GM21619 (cell line): ENCODE results near the gene TSHZ2.
"Not testable (repeated sequence)": the region's sequence is repeated elsewhere in the genome, so short reads cannot be mapped to it uniquely, and the experiment has no call there.

Experiments
- ATAC-seq: cut with Tn5 transposase; IDR thresholded peaks from one replicate; pipeline ENCODE4 v1.9.1; 2021; ENCODE audit not compliant: unreplicated experiment

TSHZ2 gene

DNA sequence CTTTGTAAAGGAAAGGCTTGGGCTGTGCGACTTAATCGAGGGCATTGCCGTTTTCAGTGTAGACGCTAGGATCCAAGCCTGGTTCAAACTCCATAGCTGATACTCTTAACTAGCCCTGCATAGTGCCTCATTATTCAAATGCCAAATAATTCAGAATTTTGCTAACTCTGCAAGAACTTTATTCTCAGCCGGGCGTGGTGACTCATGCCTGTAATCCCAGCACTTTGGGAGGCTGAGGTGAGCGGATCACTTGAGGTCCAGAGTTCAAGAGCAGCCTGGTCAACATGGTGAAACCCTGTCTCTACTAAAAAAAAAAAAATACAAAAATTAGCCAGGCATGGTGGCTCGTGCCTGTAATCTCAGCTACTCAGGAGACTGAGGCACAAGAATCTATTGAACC is 394.8 kb downstream of the TSHZ2 start:
- ATAC-seq = not testable (repeated sequence)

DNA sequence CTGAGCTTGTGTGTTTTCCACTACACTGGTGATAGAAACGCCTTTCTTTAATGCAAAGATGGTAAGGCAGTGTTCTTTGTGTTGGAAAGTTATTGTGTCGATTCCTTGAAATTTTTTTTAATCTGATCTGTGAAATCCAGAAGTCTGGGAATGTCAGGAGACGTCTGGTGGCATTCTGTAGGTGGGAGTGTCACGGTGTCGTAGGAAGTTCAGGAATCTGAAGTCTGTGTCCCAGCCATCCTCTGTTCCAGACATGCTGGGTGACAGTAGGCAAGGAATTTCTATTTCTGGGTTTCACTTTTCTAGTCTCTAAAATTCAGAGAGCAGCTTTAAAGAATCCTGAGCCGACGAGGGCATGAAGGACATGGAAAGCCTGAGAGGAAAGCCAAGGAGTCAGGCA is 397.7 kb downstream of the TSHZ2 start:
- no peak for ATAC-seq

DNA sequence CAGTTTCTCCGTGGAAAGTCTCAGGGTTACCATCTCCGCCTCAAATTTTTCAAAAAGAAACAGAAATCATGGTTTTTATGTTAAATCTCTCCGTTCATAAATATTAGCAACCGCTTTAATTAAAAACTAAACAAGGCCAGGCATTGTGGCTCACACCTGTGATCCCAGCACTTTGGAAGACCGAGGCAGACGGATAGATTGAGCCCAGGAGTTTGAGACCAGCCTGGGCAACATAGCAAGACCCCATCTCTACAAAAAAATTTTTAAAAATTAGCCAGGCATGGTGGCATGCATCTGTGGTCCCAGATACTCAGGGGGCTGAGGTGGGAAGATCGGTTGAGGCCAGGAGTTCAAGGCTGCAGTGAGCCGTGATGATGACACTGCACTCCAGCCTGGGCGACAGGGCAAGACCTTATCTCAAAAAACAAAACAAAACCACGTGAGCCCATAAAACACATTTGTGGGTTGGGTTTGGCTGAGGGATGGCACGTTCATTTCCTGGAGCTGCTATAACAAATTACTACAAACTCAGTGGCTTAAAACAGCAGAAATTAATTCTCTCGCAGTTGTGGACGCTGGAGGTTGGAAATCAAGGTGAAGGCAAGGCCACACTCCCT is 398.3 kb downstream of the TSHZ2 start:
- no peak for ATAC-seq

DNA sequence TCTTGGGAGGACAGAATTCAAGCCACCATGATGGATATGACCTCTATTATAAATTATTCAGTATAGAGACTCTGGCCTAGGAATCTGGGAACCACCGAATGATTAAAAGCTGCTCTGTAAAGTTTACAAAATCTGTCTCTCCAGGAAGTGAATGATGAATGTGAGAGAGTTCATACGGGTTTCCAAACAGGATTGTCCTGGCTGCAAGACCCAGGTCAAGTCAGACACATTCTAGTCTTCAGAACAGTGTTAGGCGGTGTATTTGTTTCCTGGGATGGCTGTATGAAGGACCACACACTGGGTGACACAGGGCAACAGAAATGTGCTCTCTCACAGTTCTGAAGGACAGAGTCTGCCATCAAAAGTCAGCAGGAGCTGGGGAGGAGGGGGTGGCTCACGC is 399.1 kb downstream of the TSHZ2 start:
- no peak for ATAC-seq

DNA sequence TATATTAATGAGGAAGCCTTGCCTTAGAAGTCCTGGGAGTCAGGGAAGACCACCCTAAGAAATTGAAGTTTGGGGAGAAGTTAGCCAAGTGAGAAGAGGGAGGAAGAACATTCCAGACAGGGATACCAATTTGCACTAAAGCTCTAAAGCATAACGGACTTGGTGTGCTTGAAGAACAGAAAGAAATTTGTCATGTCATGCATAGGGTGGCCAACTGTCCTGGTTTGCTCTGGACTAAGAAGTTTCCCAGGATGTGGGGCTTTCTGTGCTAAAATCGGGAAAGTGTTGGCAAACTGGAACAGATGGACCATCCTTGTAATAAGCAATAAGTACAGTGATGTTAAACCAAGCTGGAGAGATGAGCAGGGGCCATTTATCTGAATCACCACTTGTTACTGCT is 403.9 kb downstream of the TSHZ2 start:
- no peak for ATAC-seq

DNA sequence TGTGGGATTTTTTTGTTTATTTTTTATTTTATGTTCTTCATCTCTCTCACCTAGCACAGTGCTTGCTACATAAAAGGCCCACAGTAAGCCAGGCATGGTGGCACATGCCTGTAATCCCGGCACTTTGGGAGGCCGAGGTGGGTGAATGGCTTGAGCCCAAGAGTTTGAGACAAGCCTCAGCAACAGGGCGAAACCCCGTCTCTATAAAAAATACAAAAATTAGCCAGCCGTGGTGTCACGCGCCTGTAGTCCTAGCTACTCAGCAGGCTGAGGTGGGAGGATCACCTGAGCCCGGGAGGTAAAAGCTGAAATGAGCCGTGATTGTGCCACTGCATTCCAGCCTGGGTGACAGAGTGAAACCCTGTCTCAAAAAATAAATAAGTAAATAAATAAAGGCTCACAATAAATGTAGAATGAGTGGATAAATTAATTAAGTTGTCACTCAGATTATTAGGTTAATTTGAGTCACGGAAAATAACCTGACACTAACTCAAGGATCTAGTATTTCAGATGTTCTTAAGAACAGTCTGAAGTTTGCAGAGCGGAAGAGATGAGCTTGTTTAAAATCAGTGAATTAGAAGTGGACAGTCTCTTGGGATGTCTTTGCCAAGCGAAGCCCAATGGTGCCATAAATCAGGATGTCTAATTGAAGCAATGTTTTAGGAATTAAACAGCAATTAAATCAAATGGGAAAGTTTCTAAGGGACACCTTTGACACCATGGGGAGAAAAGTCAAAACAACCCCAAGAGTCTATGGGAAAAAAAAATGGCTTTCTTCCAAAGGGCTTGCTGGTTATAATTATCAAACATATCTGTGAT is 407.1 kb downstream of the TSHZ2 start:
- no peak for ATAC-seq

DNA sequence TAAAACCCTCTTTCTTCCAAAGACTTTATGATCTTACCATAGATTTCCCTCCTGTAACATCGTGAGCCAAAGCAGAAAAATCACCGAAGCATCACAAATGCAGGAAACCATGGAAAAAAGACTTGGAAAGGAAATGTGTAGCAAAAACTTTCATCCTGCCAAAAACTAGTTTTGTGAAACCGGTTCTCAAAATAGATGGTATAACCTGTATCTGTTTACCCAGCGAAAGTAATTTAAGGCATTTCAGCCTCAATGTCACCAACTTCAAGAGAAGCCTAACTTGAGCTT is 407.6 kb downstream of the TSHZ2 start:
- no peak for ATAC-seq

DNA sequence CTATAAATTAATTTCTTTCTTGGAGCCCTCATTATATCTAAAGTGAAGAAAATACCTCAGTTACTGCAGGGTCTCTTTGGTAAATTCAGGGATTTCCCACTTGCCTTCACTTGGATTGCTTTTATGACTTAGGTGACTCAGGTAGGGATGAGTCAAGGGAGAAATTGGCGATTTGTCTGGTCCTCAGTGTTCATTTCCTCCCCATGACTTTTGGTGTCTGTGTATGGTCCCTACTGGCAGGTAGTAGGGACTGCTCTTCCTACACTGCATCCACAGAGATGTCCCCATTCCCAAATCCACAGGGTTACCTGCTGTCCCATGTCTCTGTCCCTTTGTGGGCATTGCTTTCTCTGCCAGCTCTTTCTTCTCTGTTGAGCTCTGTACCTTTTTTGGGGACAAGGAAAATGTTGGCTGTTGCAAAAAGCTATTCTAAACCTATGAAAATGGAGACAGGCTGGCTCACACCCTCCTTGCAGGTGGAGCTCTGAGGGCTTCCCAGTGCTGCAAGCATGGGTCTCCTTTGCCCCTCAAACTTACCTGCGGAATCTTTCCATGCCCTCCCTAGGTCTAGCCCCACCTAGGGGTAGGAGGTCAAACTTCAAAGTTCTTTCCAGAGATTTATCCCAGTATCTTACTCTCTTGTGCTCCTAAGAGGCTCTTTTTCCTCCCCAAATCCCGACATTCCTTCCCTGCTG is 409.6 kb downstream of the TSHZ2 start:
- no peak for ATAC-seq

DNA sequence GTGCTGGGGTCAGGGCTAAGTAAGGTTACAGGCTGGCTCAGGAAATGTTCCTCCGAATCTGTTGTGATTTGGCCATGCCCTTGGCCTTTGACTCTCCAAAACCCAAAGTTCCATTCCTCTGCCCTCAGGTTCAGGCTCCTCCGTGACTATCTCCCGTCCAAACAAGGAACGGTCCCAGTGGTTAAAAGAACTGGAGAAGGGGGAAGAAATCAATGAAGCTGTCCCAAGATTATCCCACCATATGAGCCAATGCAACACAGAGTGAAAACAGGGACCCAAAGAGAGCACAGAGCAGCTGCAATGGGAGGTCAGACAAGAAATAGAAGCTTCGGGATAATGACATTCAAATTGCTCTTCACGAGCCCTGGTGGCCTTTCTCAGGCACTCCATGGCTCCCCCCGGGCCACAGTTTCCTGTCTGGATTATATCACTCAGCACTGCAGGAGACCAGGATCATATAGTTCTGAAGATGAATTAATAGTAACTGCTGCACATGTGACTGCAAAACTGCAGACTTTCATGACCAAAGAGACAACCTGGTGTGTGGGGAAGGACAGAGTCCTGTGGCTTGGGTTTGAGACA is 410.2 kb downstream of the TSHZ2 start:
- no peak for ATAC-seq

DNA sequence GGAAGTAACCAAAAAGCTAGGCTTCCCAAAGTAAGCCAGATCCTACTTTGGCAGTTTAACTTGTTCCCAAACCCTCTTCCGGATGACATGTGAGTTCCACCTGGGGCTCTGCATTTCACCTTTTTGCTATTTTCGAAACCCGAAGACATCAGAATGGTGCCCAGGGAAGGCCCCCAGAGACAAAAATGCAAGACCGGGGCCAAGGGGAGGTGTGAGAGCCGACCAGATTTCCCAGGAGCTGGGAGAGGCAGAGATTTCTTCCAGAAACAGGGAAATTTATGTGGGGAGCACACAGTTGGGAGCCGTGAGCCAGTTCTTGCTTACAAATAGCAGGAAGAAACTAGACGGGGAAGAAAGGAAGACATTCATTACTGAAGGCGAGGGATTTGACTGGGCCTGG is 411.8 kb downstream of the TSHZ2 start:
- no peak for ATAC-seq

DNA sequence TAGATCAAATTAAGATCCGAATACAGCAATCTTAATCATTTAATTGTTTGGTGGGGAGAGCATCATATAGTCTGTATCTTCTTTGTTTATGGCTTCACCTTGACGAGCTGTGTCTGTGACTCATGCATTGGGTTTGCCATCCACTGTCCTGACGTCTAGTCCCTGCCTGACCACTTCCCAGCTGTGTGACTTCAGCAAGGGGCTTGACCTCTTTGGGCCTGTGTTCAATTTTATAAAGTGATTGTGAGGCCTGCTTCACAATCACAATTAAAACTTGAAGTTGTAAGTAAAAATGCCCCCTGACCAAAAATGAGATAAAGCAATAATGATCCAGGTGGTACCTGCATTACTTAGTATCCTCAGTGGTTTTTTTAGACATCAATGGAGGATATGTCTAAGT is 412.2 kb downstream of the TSHZ2 start:
- ATAC-seq = no peak

DNA sequence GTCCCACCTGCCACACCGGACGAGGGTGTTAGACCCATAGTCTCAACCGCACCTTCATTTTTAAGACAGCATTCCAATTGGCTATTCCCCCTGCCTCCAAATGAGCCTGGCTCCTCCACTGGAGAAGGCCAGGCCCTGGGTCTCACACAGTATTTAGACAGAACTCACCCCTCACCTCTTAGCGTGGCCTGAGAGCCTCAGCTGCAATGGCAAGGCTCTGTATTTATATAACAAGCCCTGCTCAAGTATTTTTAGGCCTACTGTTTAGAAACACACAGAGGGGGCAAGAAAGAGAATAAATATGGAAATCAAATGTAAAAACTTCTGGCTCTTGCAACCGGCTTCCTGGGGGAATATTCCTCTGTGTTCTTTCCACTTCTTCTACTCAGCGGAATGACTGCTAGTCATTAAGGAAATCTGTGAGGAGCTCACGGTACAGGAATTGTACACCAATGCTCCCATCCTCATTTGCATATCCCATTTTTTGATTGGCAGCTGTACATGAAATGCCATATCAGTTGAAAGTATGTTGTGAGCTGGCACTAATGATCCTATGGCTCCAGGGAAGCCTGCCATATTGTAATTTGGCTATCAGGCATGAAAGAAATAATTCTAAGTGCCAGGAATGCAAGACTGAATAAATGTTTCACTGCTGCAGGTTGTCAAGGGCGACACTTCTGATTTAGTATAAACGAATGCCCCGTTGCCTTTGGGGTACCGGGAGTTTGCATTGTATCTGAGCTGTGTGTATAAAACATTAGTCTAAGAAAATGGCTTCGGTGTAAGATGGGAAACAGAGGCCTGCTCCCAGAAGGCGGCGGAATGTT is 414.0 kb downstream of the TSHZ2 start:
- ATAC-seq = no peak

DNA sequence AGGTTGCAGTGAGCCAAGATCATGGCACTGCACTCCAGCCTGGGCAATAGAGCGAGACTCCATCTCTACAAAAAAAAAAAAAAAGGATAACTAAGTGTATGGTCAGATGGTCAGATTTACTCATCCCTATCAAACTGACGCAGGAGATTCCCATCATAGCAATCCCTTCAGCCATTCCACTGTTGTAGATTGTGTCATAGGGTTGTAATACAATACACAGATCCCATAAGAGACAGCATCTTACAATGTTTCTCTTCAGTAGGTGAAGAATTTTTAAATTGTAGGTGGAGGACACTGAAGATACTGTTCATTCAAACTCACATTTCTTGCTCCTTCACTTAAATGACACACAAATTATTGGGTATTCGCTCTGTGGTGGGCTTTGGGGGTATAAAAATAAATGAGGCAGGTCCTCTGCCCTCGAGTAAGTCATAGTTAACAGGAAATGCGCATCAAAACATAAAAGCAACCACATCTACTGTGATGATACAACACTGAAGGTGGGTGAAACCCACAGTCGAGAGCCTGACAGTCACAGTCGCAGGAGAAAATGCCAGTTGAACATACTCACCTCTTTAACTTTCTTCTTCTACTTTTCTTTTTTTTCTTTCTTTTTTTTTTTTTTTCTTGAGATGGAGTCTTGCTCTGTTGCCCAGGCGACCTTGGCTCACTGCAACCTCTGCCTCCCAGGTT is 416.0 kb downstream of the TSHZ2 start:
- ATAC-seq = no peak

DNA sequence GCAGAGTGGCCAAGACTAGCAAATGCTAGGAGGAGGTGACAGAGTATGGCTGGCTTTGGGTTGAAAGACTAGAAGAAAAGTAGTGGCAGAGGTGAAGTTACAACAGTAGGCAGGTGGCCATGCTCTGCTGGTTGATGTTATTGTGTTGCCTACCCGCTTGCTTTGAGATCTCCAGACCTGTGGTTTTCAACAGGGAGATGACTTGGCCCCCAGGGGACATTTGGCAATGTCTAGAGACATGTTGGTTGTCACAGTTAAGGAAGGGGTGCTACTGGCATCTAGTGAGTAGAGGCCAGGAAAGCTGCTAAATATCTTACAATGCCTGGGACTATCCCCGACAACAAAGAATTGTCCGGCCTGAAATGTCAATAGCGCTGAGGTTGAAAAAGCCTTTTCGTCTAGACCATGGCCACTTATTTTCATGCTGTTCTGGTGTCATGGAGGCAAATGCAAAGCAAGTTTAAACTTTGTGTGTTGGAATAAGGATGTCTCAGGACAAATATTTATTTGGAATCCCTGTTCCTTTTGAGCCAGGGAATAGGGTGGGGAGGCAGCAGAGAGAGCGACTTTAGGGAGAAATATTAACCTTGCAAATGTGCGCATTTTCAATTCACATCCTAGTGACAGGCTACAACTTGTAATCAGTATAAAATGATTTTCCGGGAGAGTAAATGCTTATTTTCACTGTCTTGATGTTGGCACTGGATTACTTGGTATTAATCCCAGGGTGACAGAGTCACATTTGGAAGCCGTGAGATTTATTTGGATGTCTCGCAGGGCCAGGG is 417.6 kb downstream of the TSHZ2 start:
- no peak for ATAC-seq

DNA sequence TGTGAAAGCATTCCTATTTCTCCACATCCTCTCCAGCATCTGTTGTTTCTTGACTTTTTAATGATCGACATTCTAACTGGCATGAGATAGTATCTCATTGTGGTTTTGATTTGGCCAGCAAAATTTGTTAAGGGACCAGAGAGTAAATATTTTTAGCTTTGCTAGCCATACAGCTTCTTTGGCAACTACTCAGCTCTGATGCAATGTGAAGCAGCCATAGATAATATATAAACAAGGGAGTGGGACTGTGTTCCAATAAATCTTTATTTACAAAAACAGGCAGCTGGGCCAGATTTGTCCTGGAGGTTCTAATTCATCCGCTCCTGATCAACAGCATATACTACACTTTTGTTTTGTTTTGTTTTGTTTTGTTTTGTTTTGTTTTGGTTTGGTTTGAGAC is 418.6 kb downstream of the TSHZ2 start:
- ATAC-seq = no peak

DNA sequence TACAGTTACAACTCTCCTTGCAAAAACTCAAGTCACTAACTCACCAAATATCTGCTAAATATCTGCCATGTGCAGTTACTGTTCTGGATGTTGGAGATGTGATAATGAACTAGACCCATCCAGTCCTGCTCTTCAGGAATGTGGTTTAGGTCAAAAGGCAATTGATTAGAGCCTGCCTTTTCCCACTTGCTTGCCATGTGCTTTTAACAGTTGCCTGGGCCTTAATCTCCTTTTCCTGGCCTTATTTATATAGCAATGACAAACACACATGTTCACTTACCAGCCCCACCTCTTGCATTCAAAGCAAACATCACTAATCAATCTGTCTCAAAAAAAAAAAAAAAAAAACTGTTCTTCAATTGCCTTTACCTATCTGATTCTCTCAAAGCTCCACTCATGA is 422.3 kb downstream of the TSHZ2 start:
- no peak for ATAC-seq

DNA sequence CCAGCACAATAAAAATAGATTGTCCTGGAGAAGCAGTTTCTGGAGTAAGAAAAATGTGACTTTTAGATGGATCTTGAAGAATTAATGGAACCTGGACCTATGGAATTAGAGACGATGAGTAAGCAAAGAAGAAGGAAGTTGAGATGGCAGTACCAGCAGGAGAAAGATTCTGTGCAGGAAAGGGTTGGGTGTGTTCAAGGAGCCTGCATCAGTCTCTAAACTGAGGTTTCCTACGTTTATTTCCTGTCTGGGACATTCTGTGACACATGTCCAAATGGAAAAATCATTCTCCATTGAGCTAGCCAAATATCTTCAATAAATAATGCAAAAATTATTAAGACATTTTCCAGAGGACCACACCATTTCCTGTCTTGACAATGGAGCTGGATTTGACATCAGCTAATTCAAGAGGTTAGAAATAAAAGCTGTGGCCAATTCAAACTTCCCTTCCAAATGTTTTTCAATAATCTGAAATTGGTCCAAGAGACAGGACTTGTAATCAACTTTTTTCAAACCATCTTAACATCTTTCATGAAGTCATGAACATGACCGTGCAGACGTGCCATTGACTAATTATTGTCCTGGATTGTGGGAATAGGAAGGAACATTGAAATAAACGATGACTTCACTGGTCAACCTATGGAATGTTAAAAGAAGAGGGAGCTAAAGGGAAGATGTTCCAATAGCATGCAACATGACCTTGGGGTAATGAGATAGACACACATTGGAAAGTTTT is 423.2 kb downstream of the TSHZ2 start:
- ATAC-seq = no peak

DNA sequence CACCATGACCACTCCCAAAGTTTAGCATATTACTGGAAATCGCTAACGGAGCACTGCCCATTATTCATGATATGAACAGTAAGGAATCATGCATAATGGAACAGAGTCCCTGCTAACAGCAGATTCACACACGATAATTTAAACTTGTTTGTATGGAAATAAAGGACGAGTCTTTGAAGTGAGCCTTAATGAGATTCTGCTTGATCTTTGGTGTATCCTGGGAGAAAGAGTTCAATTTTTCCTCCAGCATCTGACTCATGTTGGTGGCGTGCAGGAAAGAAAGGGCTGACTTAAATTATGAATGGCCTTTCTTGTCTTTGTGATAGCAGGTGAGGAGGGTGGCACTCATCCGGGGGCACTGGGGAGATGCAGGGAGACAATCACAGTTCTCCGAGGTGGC is 426.9 kb downstream of the TSHZ2 start:
- no peak for ATAC-seq
